ENCODE data around the gene ZCCHC13. TPM values are rescaled to one million over a fixed set of nuclear protein-coding genes. Genes with fewer than 3 reads are reported as not detected.

ZCCHC13 gene
- total and polyA plus RNA-seq, 9 of the 15 experiments (the other 6 are each of a cell fraction or from before 2014, with no cell fraction given) = not detected

DNA sequence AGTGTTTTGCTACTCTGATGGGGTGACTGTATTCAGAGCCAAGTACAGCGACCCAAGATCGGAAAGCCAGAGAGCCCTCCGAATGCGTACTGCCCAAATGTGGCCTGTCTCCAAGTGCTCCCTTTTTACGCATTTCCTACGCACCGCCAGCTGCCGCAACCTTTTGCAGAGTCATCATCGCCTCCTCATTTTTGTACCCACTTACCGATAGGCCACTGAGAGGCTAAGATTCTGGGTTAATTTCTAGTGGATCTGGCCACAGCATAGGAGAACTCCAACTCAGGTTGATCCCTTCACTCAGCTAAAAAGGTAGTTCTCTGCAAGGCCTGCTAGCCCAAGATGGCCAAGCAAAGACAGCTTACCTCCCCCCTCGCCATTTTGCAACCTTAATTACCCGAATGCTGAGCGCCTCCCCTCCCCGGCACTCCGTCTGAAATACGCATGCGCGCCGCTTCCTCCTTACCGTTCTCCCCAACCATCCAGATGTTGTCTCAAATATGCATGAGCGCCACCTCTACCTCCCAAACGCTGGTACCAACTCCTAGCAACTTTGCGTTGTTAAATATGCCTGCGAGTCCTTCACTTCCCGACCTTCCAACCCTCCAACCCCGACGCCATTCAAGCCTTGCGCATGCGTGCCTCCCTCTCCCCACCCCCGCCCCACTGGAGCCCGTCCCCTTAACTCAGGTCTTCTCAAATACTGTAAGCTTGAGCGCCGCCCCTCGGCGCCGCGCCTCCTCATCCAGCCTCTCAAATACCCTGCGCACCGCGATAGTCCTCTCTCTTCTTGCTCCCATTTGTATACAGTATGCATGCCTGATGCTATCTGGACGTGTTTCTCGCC, 11.8 kb upstream of the ZCCHC13 start (continued):
- no peak for TF ChIP-seq SIRT6 (IDR thresholded peaks at IDR 0.05; ENCODE audit: low read depth, low read length)
- TF ChIP-seq, protein P1, sequence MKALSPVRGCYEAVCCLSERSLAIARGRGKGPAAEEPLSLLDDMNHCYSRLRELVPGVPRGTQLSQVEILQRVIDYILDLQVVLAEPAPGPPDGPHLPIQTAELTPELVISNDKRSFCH (CRISPR knock-in tag; IDR thresholded peaks at IDR 0.05) = no peak
- TF ChIP-seq, protein P1 (tag; IDR thresholded peaks at IDR 0.05) = no peak
- TF ChIP-seq MCM2 (IDR thresholded peaks at IDR 0.05; ENCODE audit: low read depth) = no peak
- TF ChIP-seq ILK (tag; IDR thresholded peaks at IDR 0.05; ENCODE audit: borderline replicate concordance, low read depth) = no peak
- no peak for TF ChIP-seq STAG1 (CRISPR knock-in tag; IDR thresholded peaks at IDR 0.05; ENCODE audit: borderline replicate concordance)
- TF ChIP-seq SAFB (IDR thresholded peaks at IDR 0.05; ENCODE audit: borderline replicate concordance, low read depth, low read length) = no peak
- peak; percentile 55; the same call in 1 of the 2 replicates for TF ChIP-seq BACH1 (tag; IDR thresholded peaks at IDR 0.05)
- peak; percentile 90 for TF ChIP-seq HNRNPLL (IDR thresholded peaks at IDR 0.05; ENCODE audit: low read depth, low read length, poor library complexity, severe bottlenecking)
- no peak for TF ChIP-seq MTF1 (CRISPR knock-in tag; IDR thresholded peaks at IDR 0.05; ENCODE audit: borderline replicate concordance)
- TF ChIP-seq MYC (IDR thresholded peaks at IDR 0.05; ENCODE audit: low read depth, low read length) = peak; percentile 36; the same call in 1 of the 2 replicates
- TF ChIP-seq MYC (CRISPR knock-in tag; IDR thresholded peaks at IDR 0.05; ENCODE audit: borderline replicate concordance, low read depth) = no peak
- TF ChIP-seq, protein P2, sequence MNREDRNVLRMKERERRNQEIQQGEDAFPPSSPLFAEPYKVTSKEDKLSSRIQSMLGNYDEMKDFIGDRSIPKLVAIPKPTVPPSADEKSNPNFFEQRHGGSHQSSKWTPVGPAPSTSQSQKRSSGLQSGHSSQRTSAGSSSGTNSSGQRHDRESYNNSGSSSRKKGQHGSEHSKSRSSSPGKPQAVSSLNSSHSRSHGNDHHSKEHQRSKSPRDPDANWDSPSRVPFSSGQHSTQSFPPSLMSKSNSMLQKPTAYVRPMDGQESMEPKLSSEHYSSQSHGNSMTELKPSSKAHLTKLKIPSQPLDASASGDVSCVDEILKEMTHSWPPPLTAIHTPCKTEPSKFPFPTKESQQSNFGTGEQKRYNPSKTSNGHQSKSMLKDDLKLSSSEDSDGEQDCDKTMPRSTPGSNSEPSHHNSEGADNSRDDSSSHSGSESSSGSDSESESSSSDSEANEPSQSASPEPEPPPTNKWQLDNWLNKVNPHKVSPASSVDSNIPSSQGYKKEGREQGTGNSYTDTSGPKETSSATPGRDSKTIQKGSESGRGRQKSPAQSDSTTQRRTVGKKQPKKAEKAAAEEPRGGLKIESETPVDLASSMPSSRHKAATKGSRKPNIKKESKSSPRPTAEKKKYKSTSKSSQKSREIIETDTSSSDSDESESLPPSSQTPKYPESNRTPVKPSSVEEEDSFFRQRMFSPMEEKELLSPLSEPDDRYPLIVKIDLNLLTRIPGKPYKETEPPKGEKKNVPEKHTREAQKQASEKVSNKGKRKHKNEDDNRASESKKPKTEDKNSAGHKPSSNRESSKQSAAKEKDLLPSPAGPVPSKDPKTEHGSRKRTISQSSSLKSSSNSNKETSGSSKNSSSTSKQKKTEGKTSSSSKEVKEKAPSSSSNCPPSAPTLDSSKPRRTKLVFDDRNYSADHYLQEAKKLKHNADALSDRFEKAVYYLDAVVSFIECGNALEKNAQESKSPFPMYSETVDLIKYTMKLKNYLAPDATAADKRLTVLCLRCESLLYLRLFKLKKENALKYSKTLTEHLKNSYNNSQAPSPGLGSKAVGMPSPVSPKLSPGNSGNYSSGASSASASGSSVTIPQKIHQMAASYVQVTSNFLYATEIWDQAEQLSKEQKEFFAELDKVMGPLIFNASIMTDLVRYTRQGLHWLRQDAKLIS (CRISPR knock-in tag; IDR thresholded peaks at IDR 0.05) = no peak
- TF ChIP-seq NFIC (IDR thresholded peaks at IDR 0.05) = peak; percentile 68
- TF ChIP-seq, protein P3, sequence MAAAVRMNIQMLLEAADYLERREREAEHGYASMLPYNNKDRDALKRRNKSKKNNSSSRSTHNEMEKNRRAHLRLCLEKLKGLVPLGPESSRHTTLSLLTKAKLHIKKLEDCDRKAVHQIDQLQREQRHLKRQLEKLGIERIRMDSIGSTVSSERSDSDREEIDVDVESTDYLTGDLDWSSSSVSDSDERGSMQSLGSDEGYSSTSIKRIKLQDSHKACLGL (CRISPR knock-in tag; IDR thresholded peaks at IDR 0.05; ENCODE audit: borderline replicate concordance, poor library complexity, severe bottlenecking) = no peak
- no peak for TF ChIP-seq ATF1 (CRISPR knock-in tag; IDR thresholded peaks at IDR 0.05)
- peak; percentile 75 for TF ChIP-seq ATF1 (tag; IDR thresholded peaks at IDR 0.05)
- TF ChIP-seq, protein P4, sequence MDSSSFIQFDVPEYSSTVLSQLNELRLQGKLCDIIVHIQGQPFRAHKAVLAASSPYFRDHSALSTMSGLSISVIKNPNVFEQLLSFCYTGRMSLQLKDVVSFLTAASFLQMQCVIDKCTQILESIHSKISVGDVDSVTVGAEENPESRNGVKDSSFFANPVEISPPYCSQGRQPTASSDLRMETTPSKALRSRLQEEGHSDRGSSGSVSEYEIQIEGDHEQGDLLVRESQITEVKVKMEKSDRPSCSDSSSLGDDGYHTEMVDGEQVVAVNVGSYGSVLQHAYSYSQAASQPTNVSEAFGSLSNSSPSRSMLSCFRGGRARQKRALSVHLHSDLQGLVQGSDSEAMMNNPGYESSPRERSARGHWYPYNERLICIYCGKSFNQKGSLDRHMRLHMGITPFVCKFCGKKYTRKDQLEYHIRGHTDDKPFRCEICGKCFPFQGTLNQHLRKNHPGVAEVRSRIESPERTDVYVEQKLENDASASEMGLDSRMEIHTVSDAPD (CRISPR knock-in tag; IDR thresholded peaks at IDR 0.05) = no peak

Measured in K562 (cell line).